ENCODE data around the gene ABL1. TPM values are rescaled to one million over a fixed set of nuclear protein-coding genes. Genes with fewer than 3 reads are reported as not detected.

The ABL1 gene
- total and polyA plus RNA-seq, 2 of the 13 experiments (the other 11 are each of a cell fraction or from before 2014, with no cell fraction given): 10.8 to 20.4 TPM

- TF ChIP-seq ATRX (CRISPR knock-in tag; IDR thresholded peaks at IDR 0.05; ENCODE audit: borderline replicate concordance): no peak
- no peak for TF ChIP-seq CENPX (CRISPR knock-in tag; IDR thresholded peaks at IDR 0.05)
- TF ChIP-seq ZNF543 (CRISPR knock-in tag; IDR thresholded peaks at IDR 0.05): no peak
- TF ChIP-seq, protein P1, sequence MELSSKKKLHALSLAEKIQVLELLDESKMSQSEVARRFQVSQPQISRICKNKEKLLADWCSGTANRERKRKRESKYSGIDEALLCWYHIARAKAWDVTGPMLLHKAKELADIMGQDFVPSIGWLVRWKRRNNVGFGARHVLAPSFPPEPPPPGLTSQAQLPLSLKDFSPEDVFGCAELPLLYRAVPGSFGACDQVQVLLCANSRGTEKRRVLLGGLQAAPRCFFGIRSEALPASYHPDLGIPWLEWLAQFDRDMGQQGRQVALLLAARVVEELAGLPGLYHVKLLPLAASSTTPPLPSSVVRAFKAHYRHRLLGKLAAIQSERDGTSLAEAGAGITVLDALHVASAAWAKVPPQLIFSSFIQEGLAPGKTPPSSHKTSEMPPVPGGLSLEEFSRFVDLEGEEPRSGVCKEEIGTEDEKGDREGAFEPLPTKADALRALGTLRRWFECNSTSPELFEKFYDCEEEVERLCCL (CRISPR knock-in tag; IDR thresholded peaks at IDR 0.05; ENCODE audit: borderline replicate concordance): no peak
- TF ChIP-seq FIP1L1 (IDR thresholded peaks at IDR 0.05; ENCODE audit: borderline replicate concordance, insufficient read depth, low read depth, low read length): no peak
- TF ChIP-seq, protein P2, sequence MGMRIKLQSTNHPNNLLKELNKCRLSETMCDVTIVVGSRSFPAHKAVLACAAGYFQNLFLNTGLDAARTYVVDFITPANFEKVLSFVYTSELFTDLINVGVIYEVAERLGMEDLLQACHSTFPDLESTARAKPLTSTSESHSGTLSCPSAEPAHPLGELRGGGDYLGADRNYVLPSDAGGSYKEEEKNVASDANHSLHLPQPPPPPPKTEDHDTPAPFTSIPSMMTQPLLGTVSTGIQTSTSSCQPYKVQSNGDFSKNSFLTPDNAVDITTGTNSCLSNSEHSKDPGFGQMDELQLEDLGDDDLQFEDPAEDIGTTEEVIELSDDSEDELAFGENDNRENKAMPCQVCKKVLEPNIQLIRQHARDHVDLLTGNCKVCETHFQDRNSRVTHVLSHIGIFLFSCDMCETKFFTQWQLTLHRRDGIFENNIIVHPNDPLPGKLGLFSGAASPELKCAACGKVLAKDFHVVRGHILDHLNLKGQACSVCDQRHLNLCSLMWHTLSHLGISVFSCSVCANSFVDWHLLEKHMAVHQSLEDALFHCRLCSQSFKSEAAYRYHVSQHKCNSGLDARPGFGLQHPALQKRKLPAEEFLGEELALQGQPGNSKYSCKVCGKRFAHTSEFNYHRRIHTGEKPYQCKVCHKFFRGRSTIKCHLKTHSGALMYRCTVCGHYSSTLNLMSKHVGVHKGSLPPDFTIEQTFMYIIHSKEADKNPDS (CRISPR knock-in tag; IDR thresholded peaks at IDR 0.05): no peak
- no peak for TF ChIP-seq ZNF335 (CRISPR knock-in tag; IDR thresholded peaks at IDR 0.05)
- TF ChIP-seq, protein P3, sequence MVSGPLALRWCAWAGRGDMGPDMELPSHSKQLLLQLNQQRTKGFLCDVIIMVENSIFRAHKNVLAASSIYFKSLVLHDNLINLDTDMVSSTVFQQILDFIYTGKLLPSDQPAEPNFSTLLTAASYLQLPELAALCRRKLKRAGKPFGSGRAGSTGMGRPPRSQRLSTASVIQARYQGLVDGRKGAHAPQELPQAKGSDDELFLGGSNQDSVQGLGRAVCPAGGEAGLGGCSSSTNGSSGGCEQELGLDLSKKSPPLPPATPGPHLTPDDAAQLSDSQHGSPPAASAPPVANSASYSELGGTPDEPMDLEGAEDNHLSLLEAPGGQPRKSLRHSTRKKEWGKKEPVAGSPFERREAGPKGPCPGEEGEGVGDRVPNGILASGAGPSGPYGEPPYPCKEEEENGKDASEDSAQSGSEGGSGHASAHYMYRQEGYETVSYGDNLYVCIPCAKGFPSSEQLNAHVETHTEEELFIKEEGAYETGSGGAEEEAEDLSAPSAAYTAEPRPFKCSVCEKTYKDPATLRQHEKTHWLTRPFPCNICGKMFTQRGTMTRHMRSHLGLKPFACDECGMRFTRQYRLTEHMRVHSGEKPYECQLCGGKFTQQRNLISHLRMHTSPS (CRISPR knock-in tag; IDR thresholded peaks at IDR 0.05; ENCODE audit: low read depth): no peak
- TF ChIP-seq CHCHD3 (CRISPR knock-in tag; IDR thresholded peaks at IDR 0.05): no peak
- no peak for TF ChIP-seq ZNF124 (CRISPR knock-in tag; IDR thresholded peaks at IDR 0.05)
- TF ChIP-seq ZNF367 (CRISPR knock-in tag; IDR thresholded peaks at IDR 0.05; ENCODE audit: borderline replicate concordance): no peak
Observed at GRCh38 chr9:130924448-130924788, 89.4 kb downstream of the ABL1 start (continued).

All from HepG2 (cell line).